A549 (cell line): ENCODE measurements around the gene TRIM72. TPM values are rescaled to one million over a fixed set of nuclear protein-coding genes. Genes with fewer than 3 reads are reported as not detected.
A peak's percentile ranks its signal among the peaks of the same experiment; 100 is the strongest.

Source experiments
- ATAC-seq, 2 experiments: fragments of 200-7000 bp in 1 of 2; fragments of >200 bp in 1 of 2; cut with Nextera tagmentation in 1 of 2; cut with Tn5 transposase in 1 of 2; 3 replicates each; pipeline versions ENCODE4 v1.8.0 to v1.9.1; 2018 to 2020; ENCODE audit warnings: mild to moderate bottlenecking in 1 of 2, moderate library complexity in 1 of 2
- CTCF ChIA-PET: fragments of 300-600 bp; sonication (Branson Sonifier 250); formaldehyde crosslinking; extraction: SDS; loops from one replicate; lab custom pipeline; 2021; ENCODE audit warnings: antibody characterized with exemption, inconsistent platforms; lab: Yijun Ruan, JAX
- POLR2A ChIA-PET: fragments of 350-600 bp; formaldehyde crosslinking; extraction: SDS; loops from one replicate; lab custom pipeline; 2021; ENCODE audit warnings: antibody characterized with exemption, inconsistent platforms; lab: Yijun Ruan, JAX
- DNase-seq, 2 experiments: peaks; one replicate each; pipeline versions ENCODE4 v3.0.0 to v3.0.0-alpha.2; 2011 to 2016; ENCODE audit warnings: low read depth in 1 of 2, low spot score in 1 of 2
- FAIRE-seq: peaks from 2 replicates; lab custom pipeline; 2011; peaks lifted over from hg19 to GRCh38; lab: Jason Lieb, UNC
- H3K27ac ChIP-seq, 2 experiments: fragments of >200 bp; sonication (Bioruptor Twin); formaldehyde crosslinking; 3 replicates each; pipeline ENCODE4 v1.5.1; 2016 to 2017
- H3K4me1 ChIP-seq: fragments of >200 bp; sonication (Bioruptor Twin); formaldehyde crosslinking; 3 replicates; pipeline ENCODE4 v1.6.1; 2016
- H3K4me2 ChIP-seq: fragments of >200 bp; sonication (Bioruptor Twin); formaldehyde crosslinking; 3 replicates; pipeline ENCODE4 v1.6.1; 2016
- H3K4me3 ChIP-seq: fragments of >200 bp; sonication (Bioruptor Twin); formaldehyde crosslinking; 3 replicates; pipeline ENCODE4 v1.5.1; 2016
- H3K9me3 ChIP-seq: fragments of >200 bp; sonication (Bioruptor Twin); formaldehyde crosslinking; 3 replicates; pipeline ENCODE4 v1.6.1; 2016
- ATOH8 ChIP-seq: fragments of 250-450 bp; sonication (Bioruptor Pico); IDR thresholded peaks from 2 replicates; pipeline ENCODE4 v1.5.0; 2020; ENCODE audit warnings: low read depth, mild to moderate bottlenecking, moderate library complexity
- BHLHE40 ChIP-seq: IDR thresholded peaks from 2 replicates; pipeline ENCODE4 v1.6.1; 2012; ENCODE audit warnings: low read depth, low read length, inconsistent platforms
- CHD4 ChIP-seq: fragments of 200-600 bp; sonication (generic); IDR thresholded peaks from 2 replicates; pipeline ENCODE4 v1.6.1; 2016; ENCODE audit warnings: antibody characterized with exemption, mild to moderate bottlenecking, borderline replicate concordance
- FOSB ChIP-seq: fragments of 250-450 bp; sonication (Bioruptor Pico); IDR thresholded peaks from 2 replicates; pipeline ENCODE4 v1.5.0; 2020; ENCODE audit warnings: mild to moderate bottlenecking, moderate library complexity
- FOSL2 ChIP-seq, 2 experiments: fragments of 450-650 bp in 1 of 2; fragments of >200 bp in 1 of 2; sonication (Bioruptor Twin) in 1 of 2; formaldehyde crosslinking; IDR thresholded peaks; 2 replicates each; pipeline versions ENCODE4 v1.5.0 to v1.6.1; 2016 to 2020; ENCODE audit warnings: mild to moderate bottlenecking in 1 of 2, moderate library complexity in 1 of 2
- HDAC2 ChIP-seq: fragments of 200-600 bp; sonication (generic); IDR thresholded peaks from 2 replicates; pipeline ENCODE4 v1.6.1; 2016
- HEYL ChIP-seq: fragments of 250-450 bp; sonication (Bioruptor Pico); IDR thresholded peaks from 2 replicates; pipeline ENCODE4 v1.8.0; 2021; ENCODE audit warnings: mild to moderate bottlenecking, moderate library complexity
- HOXA7 ChIP-seq: fragments of 250-450 bp; sonication (Bioruptor Pico); IDR thresholded peaks from 2 replicates; pipeline ENCODE4 v1.5.0; 2020; ENCODE audit warnings: mild to moderate bottlenecking, moderate library complexity
- HOXB13 ChIP-seq: fragments of 250-450 bp; sonication (Bioruptor Pico); IDR thresholded peaks from 2 replicates; pipeline ENCODE4 v1.5.0; 2020; ENCODE audit warnings: low read depth, mild to moderate bottlenecking, moderate library complexity
- JUN ChIP-seq, 2 experiments: fragments of >200 bp; sonication (Bioruptor Twin); formaldehyde crosslinking; IDR thresholded peaks; 2 replicates in 1 of 2; 3 replicates in 1 of 2; pipeline ENCODE4 v1.6.1; 2016 to 2017
- MAX ChIP-seq: IDR thresholded peaks from 2 replicates; pipeline ENCODE4 v1.6.1; 2012
- NR3C1 ChIP-seq: fragments of >200 bp; sonication (Bioruptor Twin); formaldehyde crosslinking; IDR thresholded peaks from 3 replicates; pipeline ENCODE4 v1.6.1; 2017
- PHF8 ChIP-seq: fragments of 200-600 bp; sonication (generic); IDR thresholded peaks from 2 replicates; pipeline ENCODE4 v1.6.1; 2016; ENCODE audit warnings: low read depth, mild to moderate bottlenecking, antibody characterized with exemption, moderate library complexity, borderline replicate concordance
- POLR2AphosphoS2 ChIP-seq: conservative IDR thresholded peaks from 2 replicates; pipeline ENCODE4 v1.6.1; 2012; ENCODE audit warnings: low read length, improper control_type of control experiment, inconsistent platforms
- RARB ChIP-seq: fragments of 250-450 bp; sonication (Bioruptor Pico); IDR thresholded peaks from 2 replicates; pipeline ENCODE4 v1.8.0; 2021; ENCODE audit warnings: mild to moderate bottlenecking, moderate library complexity
- RFX5 ChIP-seq: fragments of 450-650 bp; IDR thresholded peaks from 2 replicates; pipeline ENCODE4 v1.7.1; 2014; ENCODE audit warnings: antibody characterized with exemption, mild to moderate bottlenecking, moderate library complexity
- TFCP2L1 ChIP-seq: fragments of 250-450 bp; sonication (Bioruptor Pico); IDR thresholded peaks from 2 replicates; pipeline ENCODE4 v1.5.0; 2021; ENCODE audit warnings: mild to moderate bottlenecking
- TP53 ChIP-seq: fragments of 250-450 bp; sonication (Bioruptor Pico); IDR thresholded peaks from 2 replicates; pipeline ENCODE4 v1.5.0; 2021; ENCODE audit warnings: mild to moderate bottlenecking, moderate library complexity
- WGBS: methylation state at CpG from one replicate; pipeline ENCODE4 v1.1.6; 2017; ENCODE audit errors: missing lambda C conversion rate; 5-methylcytosine and 5-hydroxymethylcytosine counted together
- polyA plus RNA-seq, 4 experiments: library from polyadenylated mRNA; depleted of rRNA in 3 of 4; stranded (reverse); fragments of >200 nt; fragmentation: RNase III in 1 of 4; extraction: RNeasy Plus Mini Kit Qiagen cat#74134 plus additional on column Dnase treatment in 1 of 4; gene quantifications; 2 replicates in 3 of 4; 3 replicates in 1 of 4; pipeline ENCODE4 v1.2.3, GENCODE V29; 2011 to 2017

TRIM72 gene
- polyA plus RNA-seq, 2 of the 4 experiments (the other 2 are of a cell fraction): 0.04 TPM; not detected in 1

GRCh38 chr16:31200821-31201568 is 12.9 kb upstream of the TRIM72 start:
- ATAC-seq (peak; percentile 21 to 27; a peak in 5 of 6 replicates), DNase-seq (peak in 1 of 2 experiments; percentile 49), FAIRE-seq (no peak)
- ChIA-PET CTCF (interaction anchor here (0.6 to 2.0 kb wide), 11 partner anchors 9 to 242 kb away, joined by 3 to 8 read pairs (median 4); partner anchors contain the start of gene ZNF843), POLR2A (interaction anchor here (1.6 to 2.8 kb wide), 2 partner anchors 11 to 21 kb away, joined by 5 to 20 read pairs; partner anchors contain the start of gene FUS)
- WGBS: 64% methylated on average over 8 of the region's 8 CpGs
- Histone ChIP-seq H3K4me1 (peaks cover 26% of the 10 kb centered on the region), H3K27ac (peak overlapping the region in 1 of 2 experiments; percentile 81; a peak in 3 of 6 replicates), H3K9me3 (no peaks in the 10 kb centered on the region), H3K4me3 (no peak overlapping the region), H3K4me2 (peak overlapping the region; percentile 79)
- TF ChIP-seq HEYL (CRISPR knock-in tag): no peak
- TF ChIP-seq BHLHE40: no peak
- TF ChIP-seq TP53 (CRISPR knock-in tag): no peak
- no peak for TF ChIP-seq PHF8
- 0 out of 2 replicates have a peak, but pooled peaks have one; percentile 21 for TF ChIP-seq RARB
- no peak for TF ChIP-seq HOXB13 (CRISPR knock-in tag)
- TF ChIP-seq POLR2AphosphoS2: peak; percentile 80; the same call in 1 of the 2 replicates
- TF ChIP-seq TFCP2L1 (CRISPR knock-in tag): no peak
- TF ChIP-seq FOSL2 (IDR thresholded peaks at IDR 0.05): no peak
- no peak for TF ChIP-seq FOSL2 (CRISPR knock-in tag; IDR thresholded peaks at IDR 0.05)

GRCh38 chr16:31201582-31202413 is 12.1 kb upstream of the TRIM72 start:
- POLR2A ChIA-PET: interaction anchor here (0.7 to 2.8 kb wide), 4 partner anchors 12 to 242 kb away, joined by 3 to 20 read pairs (median 5); partner anchors contain the start of gene FUS
- H3K4me3 ChIP-seq: peak overlapping the region; percentile 55
- H3K27ac ChIP-seq: peak overlapping the region; percentile 69 to 81
- FAIRE-seq (no peak), DNase-seq (no peak), ATAC-seq (peak; percentile 48 to 64)
- WGBS: 10% methylated on average over 18 of the region's 35 CpGs
- H3K4me2 ChIP-seq: peak overlapping the region; percentile 79
- H3K9me3 ChIP-seq: no peaks in the 10 kb centered on the region
- CTCF ChIA-PET: interaction anchor here (0.6 to 2.0 kb wide), 14 partner anchors 12 to 667 kb away, joined by 3 to 8 read pairs (median 4); partner anchors contain the start of genes HSD3B7 and ZNF843
- peaks cover 31% of the 10 kb centered on the region for H3K4me1 ChIP-seq
- TF ChIP-seq CHD4 (no peak), JUN (IDR thresholded peaks at IDR 0.05) (no peak), FOSB (CRISPR knock-in tag) (peak; percentile 19; the same call in 1 of the 2 replicates), HOXA7 (CRISPR knock-in tag) (no peak), MAX (no peak), RFX5 (no peak), HDAC2 (no peak), RARB (peak; percentile 14; the same call in 1 of the 2 replicates), NR3C1 (no peak), ATOH8 (CRISPR knock-in tag) (0 out of 2 replicates have a peak, but pooled peaks have one; percentile 3)
